ENCODE results near the gene LIPA.

The LIPA gene

DNA sequence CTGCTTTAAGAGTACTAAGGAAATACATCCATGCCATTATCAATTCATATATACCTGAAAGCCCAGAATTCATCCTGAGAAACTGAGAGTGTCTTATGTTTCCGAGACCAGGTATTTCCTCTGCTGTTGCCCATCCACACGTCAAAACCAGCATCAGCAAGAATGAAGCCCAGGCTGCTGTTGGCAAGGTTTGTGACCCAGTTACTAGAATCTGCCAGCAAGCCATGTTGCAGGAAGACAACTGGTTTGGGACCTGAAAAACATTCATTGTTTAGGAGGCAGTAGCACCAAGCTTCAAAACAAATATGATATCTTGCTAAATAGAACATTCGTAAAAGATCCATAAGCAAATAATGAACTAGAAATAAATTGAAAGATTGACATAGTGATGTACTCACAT lies 23.4 kb downstream of the LIPA start:
- TF ChIP-seq JUND (IDR thresholded peaks at IDR 0.05; ENCODE audit: low read depth), result no peak
- DNase-seq (ENCODE audit: low read depth in 1 of 2, low spot score in 1 of 2), result no peak
- in situ Hi-C loops (cut with HindIII; ENCODE audit: low pct_unique_long_range_greater_than_20kb, low sequenced_read_pairs), result no loop called here

DNA sequence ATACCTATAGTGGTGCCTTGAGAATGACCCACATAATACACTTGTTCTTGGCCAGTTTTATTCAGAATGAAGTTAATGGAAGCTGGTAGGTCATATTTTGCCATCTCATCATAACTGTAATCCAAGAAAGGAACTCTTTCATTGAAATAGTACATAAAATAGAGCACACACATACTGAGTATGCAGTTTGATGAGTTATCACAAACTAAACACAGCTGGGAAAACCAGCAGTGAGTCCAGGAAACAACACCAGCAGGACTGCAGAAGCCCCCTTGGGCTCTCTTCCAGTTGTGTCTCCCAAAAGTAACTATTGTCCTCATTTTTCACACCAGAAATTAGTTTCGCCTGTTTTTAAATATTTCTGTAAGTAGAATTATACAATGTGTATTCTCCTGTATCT lies 24.7 kb downstream of the LIPA start:
- in situ Hi-C loops (cut with HindIII; ENCODE audit: low pct_unique_long_range_greater_than_20kb, low sequenced_read_pairs), result no loop called here

DNA sequence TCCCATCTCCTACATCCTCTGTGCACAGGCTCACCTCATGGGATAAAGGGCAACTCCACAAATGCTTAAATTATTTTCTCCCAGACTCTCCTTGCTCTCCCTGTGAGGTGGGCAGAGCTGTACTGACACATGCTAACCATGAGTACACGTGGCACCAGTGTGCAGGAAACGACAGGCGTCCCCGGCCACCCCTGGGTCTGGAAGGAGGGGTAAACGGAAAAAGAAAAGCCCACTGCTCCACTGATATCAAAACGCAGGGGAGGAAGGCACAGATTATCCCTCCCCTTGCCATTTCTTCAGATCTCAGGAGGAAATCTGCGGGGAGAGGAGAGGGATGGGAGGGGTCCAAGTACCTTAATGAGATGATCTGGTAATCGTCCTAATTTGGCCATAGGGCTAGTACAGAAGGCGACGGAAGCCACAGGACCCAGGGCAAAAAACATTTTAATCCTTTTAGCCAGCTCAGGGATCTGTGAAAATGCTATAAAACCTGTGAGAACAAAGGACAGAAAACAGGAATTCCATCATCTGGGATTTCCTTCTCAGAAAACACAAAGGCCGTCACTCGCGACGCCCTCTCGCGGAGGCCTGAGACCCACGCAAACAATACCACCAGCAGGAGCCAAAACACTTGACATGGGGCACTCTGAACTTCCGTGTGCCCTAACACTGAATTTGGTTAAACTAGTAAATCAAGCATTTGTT lies 26.7 kb downstream of the LIPA start:
- TF ChIP-seq JUND (IDR thresholded peaks at IDR 0.05; ENCODE audit: low read depth), result no peak
- in situ Hi-C loops (cut with HindIII; ENCODE audit: low pct_unique_long_range_greater_than_20kb, low sequenced_read_pairs), result loop anchor here (25.0 kb wide), 1 partner anchor 288 kb away; no protein-coding TSS in a partner anchor
- DNase-seq (ENCODE audit: low read depth in 1 of 2, low spot score in 1 of 2), result no peak

More for the DNA sequence above, 24.7 kb downstream of the LIPA start:
- no peak for TF ChIP-seq JUND (IDR thresholded peaks at IDR 0.05; ENCODE audit: low read depth)
- DNase-seq (ENCODE audit: low read depth in 1 of 2, low spot score in 1 of 2), result no peak

DNA sequence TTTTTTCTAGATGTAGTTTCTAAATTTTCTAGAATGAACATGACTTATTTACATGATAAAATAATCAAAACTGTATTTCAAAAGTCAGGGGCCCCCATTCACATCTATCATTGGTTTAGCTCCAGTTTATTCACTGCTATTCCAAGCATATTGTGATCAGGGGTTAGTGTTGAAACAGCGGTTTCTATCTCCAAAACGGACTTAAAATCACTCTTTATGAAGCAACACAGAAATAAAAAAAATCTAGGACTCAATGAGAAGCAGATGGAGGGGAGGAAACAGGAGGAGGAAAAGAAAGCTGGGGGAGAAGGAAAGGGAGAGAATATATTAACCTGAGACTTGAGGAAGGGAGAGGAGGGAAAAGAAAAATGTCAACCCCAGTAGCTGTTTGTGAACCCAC lies 29.7 kb downstream of the LIPA start:
- DNase-seq (ENCODE audit: low read depth in 1 of 2, low spot score in 1 of 2), result no peak
- TF ChIP-seq JUND (IDR thresholded peaks at IDR 0.05; ENCODE audit: low read depth), result no peak
- in situ Hi-C loops (cut with HindIII; ENCODE audit: low pct_unique_long_range_greater_than_20kb, low sequenced_read_pairs), result loop anchor here (25.0 kb wide), 1 partner anchor 285 kb away; no protein-coding TSS in a partner anchor

DNA sequence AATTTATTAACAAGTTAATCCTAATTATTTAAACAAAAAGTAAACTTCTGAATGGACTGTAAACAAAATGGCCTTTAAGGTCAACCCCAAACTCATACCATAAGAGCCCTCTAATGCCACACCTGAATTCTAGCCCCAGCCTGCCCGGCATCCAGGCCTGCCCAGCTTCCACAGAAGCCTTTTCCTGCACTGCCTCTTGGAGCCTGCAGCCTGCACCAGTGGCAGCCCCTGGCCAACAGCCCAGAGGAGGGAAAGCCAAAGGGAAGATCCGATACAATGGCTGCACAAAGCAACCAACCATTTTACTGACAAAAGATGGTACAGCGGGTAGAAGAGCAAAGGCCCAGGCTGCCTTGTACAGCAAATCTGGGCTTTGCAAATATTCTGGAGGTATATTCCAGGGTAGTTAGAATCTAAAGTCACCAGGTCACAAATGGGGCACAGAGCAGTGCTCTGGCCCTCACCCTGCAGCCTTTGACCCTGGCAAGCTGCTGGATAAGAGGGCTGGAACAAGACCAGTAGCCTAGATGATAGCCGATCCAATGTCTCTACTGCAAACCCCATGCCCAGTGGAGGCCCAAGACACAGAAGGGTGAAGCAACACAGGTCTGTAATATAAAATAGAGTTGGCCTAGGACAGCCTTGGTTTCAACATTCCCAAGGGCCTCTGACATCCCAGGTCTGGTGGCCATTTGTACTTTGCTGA lies 31.9 kb downstream of the LIPA start:
- in situ Hi-C loops (cut with HindIII; ENCODE audit: low pct_unique_long_range_greater_than_20kb, low sequenced_read_pairs), result loop anchor here (25.0 kb wide), 1 partner anchor 282 kb away; no protein-coding TSS in a partner anchor
- DNase-seq (ENCODE audit: low read depth in 1 of 2, low spot score in 1 of 2), result no peak
- no peak for TF ChIP-seq JUND (IDR thresholded peaks at IDR 0.05; ENCODE audit: low read depth)

DNA sequence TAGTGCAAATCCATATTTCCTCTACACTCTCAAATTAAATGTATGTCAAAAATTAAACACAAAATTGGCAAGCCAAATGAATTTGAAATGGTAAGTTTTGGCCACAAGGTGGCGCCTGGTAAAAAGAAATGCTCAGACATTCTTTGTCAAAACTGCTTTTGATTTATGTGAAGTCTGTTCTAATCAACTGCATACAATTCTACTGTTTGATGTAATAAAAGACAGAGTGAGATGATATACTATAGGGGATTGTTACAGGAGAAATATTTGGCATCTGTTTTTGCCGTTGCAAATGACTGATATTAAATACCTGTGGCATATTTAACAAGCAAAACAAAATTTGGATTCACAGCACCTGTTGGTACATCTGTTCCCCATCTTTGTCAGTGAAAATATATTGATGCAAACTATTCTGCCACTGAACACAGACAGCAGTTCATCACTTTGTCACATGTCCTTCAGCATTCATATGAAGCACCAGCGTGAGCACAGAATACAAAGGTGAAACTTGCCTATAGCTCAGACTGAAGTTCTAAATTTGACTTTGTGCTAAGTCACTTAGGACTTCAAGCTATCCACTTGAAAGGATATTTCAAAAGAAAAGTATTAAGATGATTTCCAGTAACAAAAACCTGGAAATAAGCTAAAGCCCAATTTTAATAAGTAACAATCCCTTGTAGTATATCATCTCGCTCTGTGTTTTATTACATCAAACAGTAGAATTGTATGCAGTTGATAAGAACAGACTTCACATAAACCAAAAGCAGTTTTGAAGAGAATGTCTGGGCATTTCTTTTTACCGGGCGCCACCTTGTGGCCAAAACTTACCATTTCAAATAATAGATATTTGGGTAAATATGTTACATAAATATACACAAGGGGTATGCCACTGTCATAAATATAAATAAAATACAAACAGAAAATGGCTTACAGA lies 34.3 kb downstream of the LIPA start:
- no peak for TF ChIP-seq JUND (IDR thresholded peaks at IDR 0.05; ENCODE audit: low read depth)
- peak in 1 of 2 experiments; percentile 80 for DNase-seq (ENCODE audit: low read depth in 1 of 2, low spot score in 1 of 2)
- in situ Hi-C loops (cut with HindIII; ENCODE audit: low pct_unique_long_range_greater_than_20kb, low sequenced_read_pairs), result loop anchor here (25.0 kb wide), 1 partner anchor 280 kb away; no protein-coding TSS in a partner anchor

DNA sequence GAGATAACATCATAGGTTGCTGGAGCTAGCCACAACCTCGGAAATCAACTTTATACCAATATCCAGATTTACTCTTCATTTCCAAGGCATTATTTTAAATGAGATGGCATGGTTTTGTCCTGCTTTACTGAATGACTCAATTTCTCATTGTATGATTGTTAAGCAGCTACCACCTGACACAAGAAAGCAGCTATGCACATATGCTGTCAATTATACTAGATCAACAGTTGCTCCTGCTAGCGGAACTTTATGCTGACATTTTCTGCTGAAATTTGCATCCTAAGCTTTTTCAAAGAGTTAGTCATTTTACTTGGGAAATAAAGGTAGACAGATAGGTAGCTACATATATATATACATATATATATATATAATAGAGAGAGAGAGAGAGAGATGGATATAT lies 35.5 kb downstream of the LIPA start:
- no peak for DNase-seq (ENCODE audit: low read depth in 1 of 2, low spot score in 1 of 2)
- in situ Hi-C loops (cut with HindIII; ENCODE audit: low pct_unique_long_range_greater_than_20kb, low sequenced_read_pairs), result loop anchor here (25.0 kb wide), 1 partner anchor 279 kb away; no protein-coding TSS in a partner anchor
- TF ChIP-seq JUND (IDR thresholded peaks at IDR 0.05; ENCODE audit: low read depth), result no peak

DNA sequence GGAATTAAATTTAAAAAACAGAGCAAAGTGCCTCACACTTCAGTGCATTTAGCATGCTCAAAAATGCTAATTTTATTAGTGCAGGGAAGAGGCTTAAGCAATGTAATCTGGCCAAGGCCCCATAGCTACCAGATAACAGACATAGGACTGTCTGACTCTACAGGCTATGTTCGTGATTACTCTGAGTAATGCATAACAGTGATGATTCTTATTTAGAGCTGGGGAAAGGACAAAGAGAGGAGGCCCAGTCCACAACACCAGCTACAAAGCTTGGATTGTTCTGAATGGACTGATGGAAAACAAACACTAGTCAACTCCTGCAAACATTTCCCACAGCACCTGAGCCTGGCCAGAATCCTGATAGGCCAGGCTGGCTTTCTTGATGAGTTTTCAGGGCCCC lies 36.1 kb downstream of the LIPA start:
- in situ Hi-C loops (cut with HindIII; ENCODE audit: low pct_unique_long_range_greater_than_20kb, low sequenced_read_pairs), result loop anchor here (25.0 kb wide), 1 partner anchor 278 kb away; no protein-coding TSS in a partner anchor
- DNase-seq (ENCODE audit: low read depth in 1 of 2, low spot score in 1 of 2), result no peak
- TF ChIP-seq JUND (IDR thresholded peaks at IDR 0.05; ENCODE audit: low read depth), result no peak

DNA sequence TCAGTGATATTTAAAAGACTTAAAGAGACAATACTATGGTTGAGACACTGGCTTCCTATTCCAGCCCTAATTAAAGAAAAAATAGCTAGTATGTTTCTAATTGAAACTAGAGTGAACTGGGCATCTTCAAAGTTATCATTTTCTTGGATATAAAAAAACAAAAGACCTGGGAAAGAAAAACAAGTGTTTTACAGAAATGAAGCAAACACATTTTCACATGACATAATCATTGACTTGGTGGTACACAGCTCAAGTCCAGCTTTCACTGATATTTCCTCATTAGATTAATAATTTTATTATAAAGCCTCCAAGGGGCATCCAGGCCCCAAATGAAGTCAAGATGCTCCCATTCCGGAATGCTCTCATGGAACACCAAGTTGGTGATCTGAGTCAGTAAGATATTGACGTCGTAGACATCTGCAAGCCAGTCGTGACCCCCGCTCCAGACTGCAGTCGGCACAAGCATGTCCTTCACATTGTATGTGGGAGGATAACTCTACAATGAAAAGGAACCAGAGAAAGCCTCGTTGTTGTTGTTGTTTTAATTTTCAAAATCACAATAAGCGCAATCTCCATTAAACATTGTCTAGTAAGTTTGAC lies 36.9 kb downstream of the LIPA start:
- in situ Hi-C loops (cut with HindIII; ENCODE audit: low pct_unique_long_range_greater_than_20kb, low sequenced_read_pairs), result loop anchor here (25.0 kb wide), 1 partner anchor 277 kb away; no protein-coding TSS in a partner anchor
- DNase-seq (ENCODE audit: low read depth in 1 of 2, low spot score in 1 of 2), result no peak
- no peak for TF ChIP-seq JUND (IDR thresholded peaks at IDR 0.05; ENCODE audit: low read depth)

DNA sequence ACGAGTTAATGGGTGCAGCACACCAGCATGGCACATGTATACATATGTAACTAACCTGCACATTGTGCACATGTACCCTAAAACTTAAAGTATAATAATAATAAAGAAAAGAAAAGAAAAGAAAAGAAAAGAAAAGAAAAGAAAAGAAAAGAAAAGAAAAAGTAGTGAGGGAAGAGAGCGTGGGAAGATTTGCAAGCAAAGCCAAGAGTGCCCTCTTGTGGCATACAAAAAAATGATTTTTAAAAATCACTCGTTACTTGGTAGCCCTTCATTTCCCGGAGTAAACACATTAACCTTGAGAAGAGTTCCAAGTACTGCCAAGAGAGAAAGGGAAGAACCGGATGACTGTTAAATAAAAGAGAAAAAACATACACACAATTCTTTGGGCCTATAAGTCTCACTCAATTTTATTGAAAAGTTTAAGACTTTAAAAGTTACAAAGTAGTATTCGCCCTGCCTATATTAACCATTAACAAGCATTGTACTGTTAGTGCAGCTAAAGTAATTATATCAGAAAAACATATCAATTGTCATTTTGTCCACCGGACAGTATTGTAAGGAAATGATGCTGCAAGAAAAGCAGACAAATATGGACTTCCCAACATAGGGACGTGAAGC lies 38.3 kb downstream of the LIPA start:
- TF ChIP-seq JUND (IDR thresholded peaks at IDR 0.05; ENCODE audit: low read depth), result no peak
- in situ Hi-C loops (cut with HindIII; ENCODE audit: low pct_unique_long_range_greater_than_20kb, low sequenced_read_pairs), result loop anchor here (25.0 kb wide), 1 partner anchor 276 kb away; no protein-coding TSS in a partner anchor
- peak in 1 of 2 experiments; percentile 67 for DNase-seq (ENCODE audit: low read depth in 1 of 2, low spot score in 1 of 2)

DNA sequence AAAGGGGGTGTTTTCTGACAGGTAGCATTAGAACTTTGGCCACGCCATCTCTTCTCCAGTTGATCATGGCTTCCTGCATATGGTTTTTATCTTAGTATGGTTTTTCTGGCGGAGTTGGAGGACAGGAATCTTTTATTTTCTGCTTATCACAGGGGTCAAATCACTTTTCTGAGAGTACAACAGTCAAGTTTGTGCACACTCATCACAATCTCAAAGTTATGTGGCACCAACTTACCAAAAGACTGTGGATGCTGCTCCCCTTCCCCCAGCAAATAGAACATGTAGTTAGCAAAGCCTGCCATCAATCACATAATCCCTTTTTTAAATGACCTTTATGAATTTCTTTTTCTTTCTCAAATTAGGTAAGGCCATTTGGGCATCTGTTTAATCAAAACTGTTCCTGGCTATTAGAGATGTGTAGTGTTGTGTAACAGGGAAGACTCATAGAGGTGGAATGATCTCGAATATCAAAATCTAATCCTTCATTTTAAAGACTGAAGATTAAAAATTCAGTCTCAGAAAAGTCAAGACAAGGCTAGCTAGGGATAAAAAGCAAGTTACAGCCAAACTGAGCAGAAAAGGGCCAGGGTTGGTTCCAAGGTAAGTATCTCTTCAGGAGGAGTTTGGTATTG lies 40.7 kb downstream of the LIPA start:
- in situ Hi-C loops (cut with HindIII; ENCODE audit: low pct_unique_long_range_greater_than_20kb, low sequenced_read_pairs), result loop anchor here (25.0 kb wide), 1 partner anchor 274 kb away; no protein-coding TSS in a partner anchor
- no peak for TF ChIP-seq JUND (IDR thresholded peaks at IDR 0.05; ENCODE audit: low read depth)
- no peak for DNase-seq (ENCODE audit: low read depth in 1 of 2, low spot score in 1 of 2)

All from T47D (cell line).